Measurements from ENCODE around the gene ZNF692.
A peak's percentile ranks its signal among the peaks of the same experiment; 100 is the strongest.

The ZNF692 gene

DNA sequence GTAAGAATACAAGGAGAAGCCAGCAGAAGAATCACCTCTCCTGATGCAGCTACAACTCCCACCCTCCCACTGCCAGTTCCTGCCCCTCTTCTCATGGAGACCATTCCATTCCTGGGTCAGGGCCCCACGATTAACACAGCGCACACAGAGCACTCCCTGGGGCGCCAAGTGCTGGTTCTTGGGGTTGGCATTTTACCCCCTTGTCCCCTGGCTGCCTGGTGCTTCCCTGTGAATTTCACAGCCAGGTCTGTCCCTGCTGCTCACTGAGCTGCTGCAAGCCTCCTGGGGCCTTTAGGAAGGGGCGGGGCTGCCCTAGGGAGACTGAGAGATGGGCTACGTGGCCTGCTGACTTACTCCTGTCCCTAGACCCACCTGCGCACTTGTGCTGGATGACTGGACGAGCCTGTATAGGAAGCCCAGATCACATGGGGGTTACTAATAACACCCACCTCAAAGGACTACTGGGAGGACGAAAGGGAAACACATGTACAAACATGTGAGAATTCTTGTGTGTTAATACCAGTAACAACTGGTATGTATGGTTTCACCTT, 16.0 kb downstream of the ZNF692 start:
- no peak overlapping the region for H3K4me3 ChIP-seq (ENCODE audit: low read depth, low read length)
- TF ChIP-seq, protein P1, sequence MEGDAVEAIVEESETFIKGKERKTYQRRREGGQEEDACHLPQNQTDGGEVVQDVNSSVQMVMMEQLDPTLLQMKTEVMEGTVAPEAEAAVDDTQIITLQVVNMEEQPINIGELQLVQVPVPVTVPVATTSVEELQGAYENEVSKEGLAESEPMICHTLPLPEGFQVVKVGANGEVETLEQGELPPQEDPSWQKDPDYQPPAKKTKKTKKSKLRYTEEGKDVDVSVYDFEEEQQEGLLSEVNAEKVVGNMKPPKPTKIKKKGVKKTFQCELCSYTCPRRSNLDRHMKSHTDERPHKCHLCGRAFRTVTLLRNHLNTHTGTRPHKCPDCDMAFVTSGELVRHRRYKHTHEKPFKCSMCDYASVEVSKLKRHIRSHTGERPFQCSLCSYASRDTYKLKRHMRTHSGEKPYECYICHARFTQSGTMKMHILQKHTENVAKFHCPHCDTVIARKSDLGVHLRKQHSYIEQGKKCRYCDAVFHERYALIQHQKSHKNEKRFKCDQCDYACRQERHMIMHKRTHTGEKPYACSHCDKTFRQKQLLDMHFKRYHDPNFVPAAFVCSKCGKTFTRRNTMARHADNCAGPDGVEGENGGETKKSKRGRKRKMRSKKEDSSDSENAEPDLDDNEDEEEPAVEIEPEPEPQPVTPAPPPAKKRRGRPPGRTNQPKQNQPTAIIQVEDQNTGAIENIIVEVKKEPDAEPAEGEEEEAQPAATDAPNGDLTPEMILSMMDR (IDR thresholded peaks at IDR 0.05; ENCODE audit: control insufficient read depth, extremely low read depth, insufficient read depth): no peak
- DNase-seq (ENCODE audit: low read depth): no peak

DNA sequence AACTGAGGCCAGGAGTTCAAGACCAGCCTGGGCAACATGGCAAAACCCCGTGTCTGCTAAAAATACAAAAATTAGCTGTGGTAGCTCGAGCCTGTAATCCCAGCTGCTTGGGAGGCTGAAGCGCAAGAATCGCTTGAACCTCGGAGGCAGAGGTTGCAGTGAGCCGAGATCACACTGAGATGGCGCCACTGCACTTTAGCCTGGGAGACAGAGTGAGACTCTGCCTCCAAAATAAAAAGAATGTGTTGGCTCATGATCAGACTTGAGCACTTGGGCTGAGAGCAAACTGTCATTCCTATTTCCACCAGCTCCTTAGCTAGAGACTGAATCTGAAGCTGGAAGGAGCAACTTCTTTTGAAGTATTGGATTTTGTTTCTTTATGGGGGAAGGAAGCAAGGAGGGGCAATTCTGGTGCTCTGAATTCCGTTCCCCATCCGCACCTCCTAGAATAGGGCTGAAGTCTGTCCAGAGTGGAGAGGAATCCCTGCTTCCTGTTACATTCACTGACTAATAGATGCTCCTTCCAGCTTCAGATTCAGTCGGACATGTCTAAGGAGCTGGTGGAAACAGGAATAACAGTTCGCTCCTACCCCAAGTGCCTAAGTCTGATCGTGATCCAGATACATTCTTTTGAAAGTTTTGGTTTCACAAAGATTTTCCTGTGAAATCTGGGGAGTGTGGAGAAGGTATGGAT, 17.0 kb downstream of the ZNF692 start:
- TF ChIP-seq, protein P1 (IDR thresholded peaks at IDR 0.05; ENCODE audit: control insufficient read depth, extremely low read depth, insufficient read depth): peak; percentile 32; the same call in 1 of the 2 replicates
- no peak for DNase-seq (ENCODE audit: low read depth)

DNA sequence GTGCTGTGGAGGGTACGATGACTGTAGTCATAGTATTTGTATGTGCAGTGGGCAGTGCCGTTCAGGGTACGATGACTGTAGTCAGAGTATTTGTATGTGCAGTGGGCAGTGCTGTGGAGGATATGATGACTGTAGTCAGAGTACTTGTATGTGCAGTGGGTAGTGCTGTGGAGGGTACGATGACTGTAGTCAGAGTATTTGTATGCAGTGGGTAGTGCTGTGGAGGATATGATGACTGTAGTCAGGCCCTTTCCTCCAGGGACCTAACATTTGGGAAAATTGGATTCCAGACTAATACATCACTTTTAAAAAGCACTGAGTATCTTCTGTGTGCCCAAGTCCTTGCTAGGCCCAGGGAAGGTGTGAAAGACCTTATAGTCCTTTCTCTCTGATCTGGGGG, 17.9 kb downstream of the ZNF692 start:
- DNase-seq (ENCODE audit: low read depth): no peak
- TF ChIP-seq, protein P1 (IDR thresholded peaks at IDR 0.05; ENCODE audit: control insufficient read depth, extremely low read depth, insufficient read depth): no peak
- no peak overlapping the region for H3K4me3 ChIP-seq (ENCODE audit: low read depth, low read length)

More for the DNA sequence above, 17.0 kb downstream of the ZNF692 start:
- H3K4me3 ChIP-seq (ENCODE audit: low read depth, low read length): no peak overlapping the region

DNA sequence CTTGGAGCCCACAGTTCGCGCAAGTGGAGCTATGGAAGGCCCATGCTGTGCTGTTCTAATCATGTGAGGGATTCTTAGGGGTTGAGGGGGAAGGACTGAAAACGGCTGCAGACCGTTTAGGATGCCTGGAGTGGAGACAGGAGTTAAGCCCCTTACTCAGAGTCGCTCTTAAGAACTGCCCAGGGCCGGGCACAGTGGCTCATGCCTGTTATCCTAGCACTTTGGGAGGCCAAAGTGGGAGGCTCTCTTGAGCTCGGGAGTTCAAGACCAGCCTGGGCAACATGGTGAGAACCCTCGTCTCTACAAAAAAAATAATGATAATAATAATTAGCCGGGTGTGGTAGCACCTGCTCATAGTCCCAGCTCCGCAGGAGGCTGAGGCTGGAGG, 19.7 kb downstream of the ZNF692 start:
- DNase-seq (ENCODE audit: low read depth): no peak
- peak overlapping the region; percentile 81 for H3K4me3 ChIP-seq (ENCODE audit: low read depth, low read length)
- TF ChIP-seq, protein P1 (IDR thresholded peaks at IDR 0.05; ENCODE audit: control insufficient read depth, extremely low read depth, insufficient read depth): no peak

DNA sequence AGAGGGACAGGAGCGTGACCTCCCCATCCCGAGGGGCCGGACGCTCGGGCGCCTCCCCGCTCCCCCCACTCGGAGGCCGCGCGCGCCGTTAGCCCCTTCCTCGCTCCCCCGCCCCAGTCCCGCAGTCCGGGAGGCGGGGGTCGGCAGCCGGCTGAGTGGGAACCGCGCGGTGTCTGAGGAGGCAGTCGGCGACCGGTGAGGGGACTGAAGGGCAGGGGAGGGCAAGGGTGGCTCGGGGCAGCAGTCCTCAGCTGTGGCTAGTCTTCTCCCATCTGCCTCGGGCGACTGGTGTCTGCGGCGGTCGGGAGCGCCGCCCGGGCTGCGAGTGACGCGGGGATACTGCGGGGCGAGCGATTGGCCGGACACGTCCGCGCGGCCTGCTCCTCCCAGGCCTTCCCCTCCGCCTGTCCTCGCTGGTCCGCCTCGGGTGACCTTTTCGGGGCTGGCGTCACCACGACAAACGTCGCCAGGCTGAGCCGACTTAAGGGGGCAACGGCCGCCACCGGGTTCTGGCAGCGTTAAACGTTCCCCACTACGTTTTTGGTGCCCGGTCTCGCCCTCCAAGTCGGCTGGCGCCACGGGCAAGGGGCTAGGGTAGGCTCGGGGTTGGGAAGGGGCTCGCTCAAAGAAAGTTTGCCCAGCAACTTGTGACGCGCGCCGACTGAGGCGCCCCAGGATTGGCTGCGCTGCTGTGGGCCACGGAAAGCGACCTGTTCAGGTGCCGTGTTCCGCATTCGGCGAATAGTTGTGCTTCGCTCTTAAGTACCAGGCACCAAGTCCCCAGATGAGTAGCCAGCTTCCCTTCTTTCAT, 20.3 kb downstream of the ZNF692 start:
- peak; percentile 90 for DNase-seq (ENCODE audit: low read depth)
- TF ChIP-seq, protein P1 (IDR thresholded peaks at IDR 0.05; ENCODE audit: control insufficient read depth, extremely low read depth, insufficient read depth): no peak
- peak overlapping the region; percentile 81 for H3K4me3 ChIP-seq (ENCODE audit: low read depth, low read length)

DNA sequence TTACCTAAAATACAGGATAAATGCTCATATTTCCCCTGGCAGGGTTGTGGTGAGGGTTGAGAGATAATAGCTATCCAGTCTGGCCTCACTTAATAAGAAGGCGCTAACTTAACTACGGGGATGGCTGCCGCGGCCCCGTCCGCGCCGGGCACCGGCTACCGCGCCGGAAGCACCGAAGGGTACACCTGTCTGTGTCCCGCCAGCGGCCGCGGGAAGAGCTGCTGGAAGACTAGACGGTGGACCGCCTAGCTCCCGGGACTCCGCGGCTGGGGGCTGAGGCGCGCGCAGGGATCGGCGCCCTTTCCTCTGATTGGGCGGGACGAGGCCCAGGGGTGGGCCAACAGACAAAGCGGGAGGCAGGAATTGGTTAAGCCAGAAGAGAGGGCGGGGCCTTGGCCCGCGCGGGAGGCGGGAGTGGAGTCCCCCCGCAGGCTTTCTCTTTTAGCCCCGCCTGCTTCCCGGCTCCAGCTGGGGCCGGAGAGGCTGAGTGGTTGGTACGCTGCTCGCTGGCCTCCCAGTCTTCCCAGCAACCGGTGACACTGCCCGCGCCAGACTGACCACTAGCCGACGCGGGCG, 21.0 kb downstream of the ZNF692 start, which contains the start of gene ZNF672:
ZNF672 (plus strand) TSS at position 444 of the 576 bp plus-strand sequence. CDS start 9,051 bp downstream, outside the sequence.
- TF ChIP-seq, protein P1 (IDR thresholded peaks at IDR 0.05; ENCODE audit: control insufficient read depth, extremely low read depth, insufficient read depth): no peak
- DNase-seq (ENCODE audit: low read depth): peak; percentile 94
- H3K4me3 ChIP-seq (ENCODE audit: low read depth, low read length): peak within 1 kb of the TSS; percentile 81

Data from LNCaP clone FGC (cell line).